Measurements from ENCODE around the gene SUDS3.
A peak's percentile ranks its signal among the peaks of the same experiment; 100 is the strongest.

The SUDS3 gene

GRCh38 chr12:118354903-118355302 is 21.5 kb upstream of the SUDS3 start:
- DNase-seq (ENCODE audit: low spot score), result no peak
- in situ Hi-C loops (cut with MboI; ENCODE audit: low pct_unique_long_range_greater_than_20kb, low sequenced_read_pairs, unreplicated experiment), result loop anchor here (10.0 kb wide), 1 partner anchor 170 kb away; no protein-coding TSS in a partner anchor
- TF ChIP-seq, protein P1, sequence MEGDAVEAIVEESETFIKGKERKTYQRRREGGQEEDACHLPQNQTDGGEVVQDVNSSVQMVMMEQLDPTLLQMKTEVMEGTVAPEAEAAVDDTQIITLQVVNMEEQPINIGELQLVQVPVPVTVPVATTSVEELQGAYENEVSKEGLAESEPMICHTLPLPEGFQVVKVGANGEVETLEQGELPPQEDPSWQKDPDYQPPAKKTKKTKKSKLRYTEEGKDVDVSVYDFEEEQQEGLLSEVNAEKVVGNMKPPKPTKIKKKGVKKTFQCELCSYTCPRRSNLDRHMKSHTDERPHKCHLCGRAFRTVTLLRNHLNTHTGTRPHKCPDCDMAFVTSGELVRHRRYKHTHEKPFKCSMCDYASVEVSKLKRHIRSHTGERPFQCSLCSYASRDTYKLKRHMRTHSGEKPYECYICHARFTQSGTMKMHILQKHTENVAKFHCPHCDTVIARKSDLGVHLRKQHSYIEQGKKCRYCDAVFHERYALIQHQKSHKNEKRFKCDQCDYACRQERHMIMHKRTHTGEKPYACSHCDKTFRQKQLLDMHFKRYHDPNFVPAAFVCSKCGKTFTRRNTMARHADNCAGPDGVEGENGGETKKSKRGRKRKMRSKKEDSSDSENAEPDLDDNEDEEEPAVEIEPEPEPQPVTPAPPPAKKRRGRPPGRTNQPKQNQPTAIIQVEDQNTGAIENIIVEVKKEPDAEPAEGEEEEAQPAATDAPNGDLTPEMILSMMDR (IDR thresholded peaks at IDR 0.05; ENCODE audit: extremely low read depth, insufficient read depth, missing control alignments), result no peak

- TF ChIP-seq, protein P1 (IDR thresholded peaks at IDR 0.05; ENCODE audit: extremely low read depth, insufficient read depth, missing control alignments), result no peak
- in situ Hi-C loops (cut with MboI; ENCODE audit: low pct_unique_long_range_greater_than_20kb, low sequenced_read_pairs, unreplicated experiment), result loop anchor here (10.0 kb wide), 1 partner anchor 171 kb away; no protein-coding TSS in a partner anchor
- no peak for DNase-seq (ENCODE audit: low spot score)
These were observed 20.5 kb upstream of the SUDS3 start for GRCh38 chr12:118355843-118356242.

DNA sequence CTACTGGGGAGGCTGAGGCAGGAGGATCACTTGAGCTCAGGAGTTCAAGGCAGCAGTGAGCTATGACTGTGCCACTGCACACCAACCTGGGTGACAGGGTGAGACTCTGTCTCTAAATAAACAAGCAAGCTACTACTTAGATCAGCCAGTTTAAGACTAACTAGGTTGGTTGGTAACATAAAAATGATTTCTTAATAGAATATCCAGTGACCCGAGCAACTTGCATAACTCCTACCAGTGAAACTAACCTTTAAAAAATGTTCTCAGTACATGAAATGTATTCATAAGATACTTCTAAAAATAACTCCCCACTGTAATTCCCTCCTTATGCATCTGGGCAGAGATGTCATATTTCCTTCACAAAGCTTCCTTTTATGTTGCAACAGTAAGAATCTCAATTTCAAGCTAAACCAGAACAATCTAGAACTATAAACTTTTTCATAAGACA is 19.5 kb upstream of the SUDS3 start:
- DNase-seq (ENCODE audit: low spot score), result peak; percentile 32
- in situ Hi-C loops (cut with MboI; ENCODE audit: low pct_unique_long_range_greater_than_20kb, low sequenced_read_pairs, unreplicated experiment), result loop anchor here (10.0 kb wide), 1 partner anchor 172 kb away; no protein-coding TSS in a partner anchor
- TF ChIP-seq, protein P1 (IDR thresholded peaks at IDR 0.05; ENCODE audit: extremely low read depth, insufficient read depth, missing control alignments), result no peak

- peak; percentile 60 for DNase-seq (ENCODE audit: low spot score)
- TF ChIP-seq, protein P1 (IDR thresholded peaks at IDR 0.05; ENCODE audit: extremely low read depth, insufficient read depth, missing control alignments), result peak; percentile 32
- in situ Hi-C loops (cut with MboI; ENCODE audit: low pct_unique_long_range_greater_than_20kb, low sequenced_read_pairs, unreplicated experiment), result loop anchor here (10.0 kb wide), 1 partner anchor 173 kb away; no protein-coding TSS in a partner anchor
These were observed 18.9 kb upstream of the SUDS3 start for GRCh38 chr12:118357257-118358007.

DNA sequence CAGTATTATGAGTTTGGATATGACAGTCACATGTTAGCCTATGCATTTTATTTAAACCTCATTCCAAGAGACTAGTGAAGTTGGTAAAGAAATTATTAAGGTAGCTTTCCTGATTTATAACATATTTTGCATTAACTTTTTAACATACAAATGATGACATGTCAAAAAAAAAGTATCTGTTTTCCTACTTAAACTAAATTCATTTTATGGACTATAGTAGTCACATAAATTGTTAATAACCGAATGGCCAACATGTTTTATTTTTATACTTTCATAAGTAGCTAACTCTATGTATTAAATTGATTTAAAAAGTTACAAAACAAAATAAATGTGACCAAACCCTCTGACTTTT is 18.4 kb upstream of the SUDS3 start:
- in situ Hi-C loops (cut with MboI; ENCODE audit: low pct_unique_long_range_greater_than_20kb, low sequenced_read_pairs, unreplicated experiment), result loop anchor here (10.0 kb wide), 1 partner anchor 173 kb away; no protein-coding TSS in a partner anchor
- TF ChIP-seq, protein P1 (IDR thresholded peaks at IDR 0.05; ENCODE audit: extremely low read depth, insufficient read depth, missing control alignments), result no peak
- DNase-seq (ENCODE audit: low spot score), result no peak

DNA sequence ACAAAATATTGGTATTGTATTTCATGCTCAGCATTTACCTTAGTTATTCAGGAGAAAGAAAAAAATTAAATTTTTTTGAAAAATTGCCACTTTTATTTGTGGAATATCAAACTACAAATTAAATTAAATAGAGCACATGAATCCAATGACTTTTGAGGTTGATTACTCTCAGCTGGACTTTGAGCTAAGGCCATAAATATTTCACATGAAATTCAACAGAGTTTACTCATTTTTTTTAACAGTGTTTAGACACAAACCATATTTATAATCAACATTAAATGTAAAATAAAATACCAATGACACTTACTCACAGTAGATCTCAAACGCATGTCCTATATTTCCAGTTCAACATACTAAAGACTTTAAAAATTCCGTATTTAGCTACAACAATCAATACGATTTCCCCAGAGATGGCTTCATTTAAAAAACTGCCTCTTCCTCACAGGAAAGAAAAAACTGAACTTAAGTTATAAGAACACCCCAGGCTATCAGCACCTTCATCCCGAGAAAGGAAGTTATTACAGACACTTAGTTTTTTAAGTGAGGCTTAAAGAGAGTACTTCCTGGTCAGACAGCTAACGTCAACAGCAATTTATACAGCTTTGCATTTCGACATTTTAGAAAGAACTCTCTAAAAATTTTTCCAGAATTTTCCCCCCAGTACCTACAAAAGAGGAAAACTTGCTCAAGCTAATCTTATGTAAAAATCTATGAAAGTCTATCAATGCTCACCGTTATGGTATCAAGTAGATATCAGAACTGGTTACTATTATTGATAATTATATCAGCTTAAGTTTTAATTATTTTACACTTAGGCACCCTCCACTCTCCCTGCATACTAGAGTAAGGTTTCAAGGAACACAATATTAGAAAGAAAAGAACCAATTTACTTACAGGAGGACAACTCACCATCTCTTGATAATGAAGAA is 17.5 kb upstream of the SUDS3 start:
- DNase-seq (ENCODE audit: low spot score), result no peak
- in situ Hi-C loops (cut with MboI; ENCODE audit: low pct_unique_long_range_greater_than_20kb, low sequenced_read_pairs, unreplicated experiment), result loop anchor here (10.0 kb wide), 1 partner anchor 174 kb away; no protein-coding TSS in a partner anchor
- TF ChIP-seq, protein P1 (IDR thresholded peaks at IDR 0.05; ENCODE audit: extremely low read depth, insufficient read depth, missing control alignments), result no peak
